Left lung (tissue), 10 donors: ENCODE results near the gene FBXO42. TPM values are rescaled to one million over a fixed set of nuclear protein-coding genes. Genes with fewer than 3 reads are reported as not detected.

Experiments
- ATAC-seq: fragments of 200-7000 bp; cut with Tn5 transposase; one replicate; pipeline ENCODE4 v1.9.1; 2020; ENCODE audit warnings: moderate library complexity
- DNase-seq, 4 donors: peaks; one replicate each; pipeline ENCODE4 v3.0.0-alpha.2; 2013 to 2020
- H3K27ac ChIP-seq, 2 donors: fragments of 200-600 bp; sonication (generic) in 1 of 2; one replicate each; pipeline versions ENCODE4 v1.5.0 to v1.8.0; 2020 to 2021
- H3K27me3 ChIP-seq, 2 donors: fragments of 200-600 bp; sonication (generic) in 1 of 2; one replicate each; pipeline versions ENCODE4 v1.5.0 to v1.8.0; 2020 to 2021
- H3K36me3 ChIP-seq, 2 donors: fragments of 200-600 bp; sonication (generic) in 1 of 2; one replicate each; pipeline versions ENCODE4 v1.5.0 to v1.8.0; 2020 to 2021
- H3K4me1 ChIP-seq, 2 donors: fragments of 200-600 bp; one replicate each; pipeline ENCODE4 v1.8.0; 2021
- H3K4me3 ChIP-seq, 2 donors: fragments of 200-600 bp; sonication (generic) in 1 of 2; one replicate each; pipeline versions ENCODE4 v1.5.0 to v1.8.0; 2020 to 2021; ENCODE audit warnings: mild to moderate bottlenecking in 1 of 2
- H3K9me3 ChIP-seq, 2 donors: fragments of 200-600 bp; sonication (generic) in 1 of 2; one replicate each; pipeline versions ENCODE4 v1.5.0 to v1.8.0; 2020 to 2021
- CTCF ChIP-seq, 2 donors: fragments of 200-600 bp; sonication (generic) in 1 of 2; IDR thresholded peaks; one replicate each; pipeline versions ENCODE4 v1.5.0 to v1.8.0; 2021; ENCODE audit warnings: antibody characterized with exemption in 2 of 2
- intact Hi-C, 2 donors: fragments of 100-400 bp; cut with DNase I; formaldehyde crosslinking; loops; one replicate each; pipeline versions ENCODE4 v1.11.2 to v1.14.2; 2022
- polyA plus RNA-seq, 6 donors: library from polyadenylated mRNA; unstranded; fragments of 120-200 nt; gene quantifications; one replicate each; pipeline ENCODE4 v1.2.1, GENCODE V29; 2013; ENCODE audit not compliant: insufficient read length in 6 of 6
- total RNA-seq, 2 donors: library from RNA; stranded (reverse); fragmentation: NEBNext Ultra II Directional; extraction: Animal tissue kit (Norgen Biotek cat#: 25700); gene quantifications; one replicate each; pipeline ENCODE4 v1.2.1, GENCODE V29; 2021
- donor health status: DM: no; HTN: yes; CAD: no.
- donor health status: DM: no; HTN: no; CAD: no.

Gene FBXO42
- total and polyA plus RNA-seq, 8 donors: 18.8 to 22.4 (median 21.1) TPM

- no peak for ATAC-seq
- H3K36me3 ChIP-seq: no peaks in the 10 kb centered on the region
- H3K9me3 ChIP-seq: no peaks in the 10 kb centered on the region
- DNase-seq: no peak
- H3K27ac ChIP-seq: no peak overlapping the region
- TF ChIP-seq CTCF (IDR thresholded peaks at IDR 0.05): no peak
- intact Hi-C loops: no loop called here
- H3K4me1 ChIP-seq: peaks cover 6 to 11% of the 10 kb centered on the region in 2 donors
- H3K27me3 ChIP-seq: peaks cover 0 to 14% of the 10 kb centered on the region in 2 donors
- H3K4me3 ChIP-seq: no peak overlapping the region
Measured at GRCh38 chr1:16221499-16221898, 130.8 kb downstream of the FBXO42 start.

GRCh38 chr1:16219968-16220500, 132.2 kb downstream of the FBXO42 start:
- TF ChIP-seq CTCF (IDR thresholded peaks at IDR 0.05): no peak
- no peaks in the 10 kb centered on the region for H3K27me3 ChIP-seq
- intact Hi-C loops: no loop called here
- peaks cover 6 to 20% of the 10 kb centered on the region in 2 donors for H3K4me1 ChIP-seq
- no peak overlapping the region for H3K4me3 ChIP-seq
- H3K9me3 ChIP-seq: no peaks in the 10 kb centered on the region
- no peak for ATAC-seq
- peak in 1 of 4 donors; percentile 6 for DNase-seq
- H3K27ac ChIP-seq: no peak overlapping the region
- H3K36me3 ChIP-seq: no peaks in the 10 kb centered on the region

DNA sequence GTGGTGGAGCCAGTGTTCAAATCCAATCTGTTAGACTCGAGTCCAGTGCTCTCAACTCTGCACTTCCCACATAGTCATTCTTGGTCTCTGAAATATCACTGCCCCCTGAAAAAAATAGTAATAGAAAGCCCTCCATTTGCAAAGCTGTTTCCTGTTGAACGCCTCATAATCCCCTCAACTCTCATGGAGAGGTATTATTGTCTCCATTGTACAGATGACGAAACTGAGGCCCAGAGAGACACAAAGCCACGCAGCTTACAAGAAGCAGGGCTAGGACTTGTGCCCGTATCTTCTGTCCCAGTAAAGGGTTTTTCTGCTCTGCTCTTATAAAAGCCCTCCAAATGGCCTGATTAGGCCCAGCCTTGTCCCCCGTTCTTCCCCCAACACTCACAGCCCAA, 133.6 kb downstream of the FBXO42 start:
- H3K27me3 ChIP-seq: no peaks in the 10 kb centered on the region
- no peak overlapping the region for H3K27ac ChIP-seq
- no peaks in the 10 kb centered on the region for H3K36me3 ChIP-seq
- no peak for ATAC-seq
- no peak for DNase-seq
- intact Hi-C loops: no loop called here
- TF ChIP-seq CTCF (IDR thresholded peaks at IDR 0.05): no peak
- peaks cover 6 to 20% of the 10 kb centered on the region in 2 donors for H3K4me1 ChIP-seq
- no peak overlapping the region for H3K4me3 ChIP-seq
- no peaks in the 10 kb centered on the region for H3K9me3 ChIP-seq

GRCh38 chr1:16218014-16218673, 134.1 kb downstream of the FBXO42 start:
- Histone ChIP-seq H3K36me3 (no peaks in the 10 kb centered on the region), H3K4me3 (no peak overlapping the region), H3K4me1 (peaks cover 6 to 20% of the 10 kb centered on the region in 2 donors), H3K27ac (no peak overlapping the region), H3K27me3 (no peaks in the 10 kb centered on the region), H3K9me3 (no peaks in the 10 kb centered on the region)
- intact Hi-C loops: no loop called here
- no peak for ATAC-seq
- TF ChIP-seq CTCF (IDR thresholded peaks at IDR 0.05): no peak
- peak in 1 of 4 donors; percentile 79 for DNase-seq

GRCh38 chr1:16217061-16217785, 135.1 kb downstream of the FBXO42 start:
- intact Hi-C loops: no loop called here
- ATAC-seq (peak; percentile 97), DNase-seq (peak; percentile 84 to 100 (median 98))
- Histone ChIP-seq H3K27me3 (no peaks in the 10 kb centered on the region), H3K4me3 (peak overlapping the region; percentile 41 to 56), H3K27ac (peak overlapping the region; percentile 53 to 65), H3K9me3 (no peaks in the 10 kb centered on the region), H3K36me3 (no peaks in the 10 kb centered on the region), H3K4me1 (peaks cover 6 to 20% of the 10 kb centered on the region in 2 donors)
- no peak for TF ChIP-seq CTCF (IDR thresholded peaks at IDR 0.05)
